Uterus (tissue), 4 donors: Measurements from ENCODE around the gene SPSB3. TPM values are rescaled to one million over a fixed set of nuclear protein-coding genes. Genes with fewer than 3 reads are reported as not detected.

Source experiments
- DNase-seq, 2 donors: peaks; one replicate each; pipeline ENCODE4 v3.0.0-alpha.2; 2019 to 2020
- H3K27ac ChIP-seq, 2 donors: fragments of 200-600 bp; sonication (generic); 1 replicate in 1 of 2; 2 replicates in 1 of 2; pipeline ENCODE4 v1.5.1; 2016 to 2018
- H3K27me3 ChIP-seq, 2 donors: fragments of 200-600 bp; sonication (generic); one replicate each; pipeline ENCODE4 v1.5.1; 2018 to 2019; ENCODE audit warnings: control low read depth in 1 of 2
- H3K36me3 ChIP-seq, 2 donors: fragments of 200-600 bp; sonication (generic); one replicate each; pipeline ENCODE4 v1.5.1; 2019; ENCODE audit warnings: control low read depth in 1 of 2
- H3K4me1 ChIP-seq, 2 donors: fragments of 200-600 bp; sonication (generic); one replicate each; pipeline ENCODE4 v1.5.1; 2018 to 2019; ENCODE audit warnings: control low read depth in 1 of 2
- H3K4me3 ChIP-seq, 2 donors: fragments of 200-600 bp; sonication (generic); 1 replicate in 1 of 2; 2 replicates in 1 of 2; pipeline ENCODE4 v1.5.1; 2018 to 2019; ENCODE audit warnings: mild to moderate bottlenecking in 1 of 2
- H3K9me3 ChIP-seq, 2 donors: fragments of 200-600 bp; sonication (generic); one replicate each; pipeline ENCODE4 v1.5.1; 2019; ENCODE audit warnings: control low read depth in 1 of 2
- POLR2A ChIP-seq, 2 donors: fragments of 450-650 bp; IDR thresholded peaks; one replicate each; pipeline ENCODE4 v1.6.1; 2016; ENCODE audit warnings: antibody characterized with exemption in 2 of 2, mild to moderate bottlenecking in 1 of 2, moderate library complexity in 1 of 2
- intact Hi-C: fragments of 100-400 bp; cut with DNase I; formaldehyde crosslinking; loops from one replicate; pipeline ENCODE4 v1.15.1; 2023; ENCODE audit warnings: low total_unique reads
- total RNA-seq, 4 donors: library from RNA; depleted of rRNA in 3 of 4; stranded (reverse); fragments of >200 nt in 3 of 4; gene quantifications; one replicate each; pipeline versions ENCODE4 v1.1.0 to v1.2.4, GENCODE V29; 2014 to 2023
- TF ChIP-seq, protein P1 (sequence below), 4 experiments: fragments of 200-600 bp in 2 of 4; fragments of 450-650 bp in 2 of 4; sonication (generic) in 2 of 4; IDR thresholded peaks; one replicate each; pipeline ENCODE4 v1.5.1; 2016 to 2019; ENCODE audit warnings: antibody characterized with exemption in 4 of 4, mild to moderate bottlenecking in 2 of 4, moderate library complexity in 1 of 4
- donor health status: DM: yes; HTN: yes; CAD: no.

Gene SPSB3
- total RNA-seq, 4 donors from 2014 or later, result 24.8 to 67.4 (median 55.8) TPM

DNA sequence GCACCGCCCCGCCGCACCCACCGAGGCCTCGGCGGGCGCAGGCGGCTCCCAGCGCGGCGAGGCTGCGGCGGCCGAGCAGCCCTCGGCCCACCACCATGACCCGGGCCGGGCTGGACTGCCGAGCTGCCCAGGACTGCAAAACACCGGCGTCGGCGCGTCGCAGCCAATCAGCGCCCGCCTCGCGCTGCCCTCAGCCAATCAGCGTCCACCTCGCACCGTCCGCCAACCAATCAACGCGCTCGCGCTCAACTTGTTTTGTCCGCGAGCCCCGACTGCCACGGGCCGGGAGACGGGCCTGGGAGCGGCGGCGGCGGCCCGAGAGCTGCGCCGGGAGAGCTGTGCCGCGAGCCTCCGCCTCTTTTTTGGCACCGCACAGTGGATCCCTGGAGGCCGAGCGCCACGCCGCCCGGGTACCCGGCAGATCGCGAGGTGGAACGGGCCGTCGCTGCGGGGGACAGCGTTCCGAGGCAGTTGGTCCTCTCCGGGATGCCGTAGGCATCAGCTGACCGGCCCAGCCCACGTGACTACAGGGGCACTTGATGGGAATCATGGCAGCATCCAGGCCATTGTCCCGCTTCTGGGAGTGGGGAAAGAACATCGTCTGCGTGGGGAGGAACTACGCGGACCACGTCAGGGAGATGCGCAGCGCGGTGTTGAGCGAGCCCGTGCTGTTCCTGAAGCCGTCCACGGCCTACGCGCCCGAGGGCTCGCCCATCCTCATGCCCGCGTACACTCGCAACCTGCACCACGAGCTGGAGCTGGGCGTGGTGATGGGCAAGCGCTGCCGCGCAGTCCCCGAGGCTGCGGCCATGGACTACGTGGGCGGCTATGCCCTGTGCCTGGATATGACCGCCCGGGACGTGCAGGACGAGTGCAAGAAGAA is 44.6 kb upstream of the SPSB3 start, which contains the start of the genes FAHD1 and HAGH:
TSS of gene FAHD1 (plus strand) at position 516 of the 883 bp plus-strand sequence. CDS start at position 549, 33 bp downstream.
TSS of gene HAGH (minus strand) at position 135 of the 883 bp plus-strand sequence. CDS start at position 97, 38 bp downstream.
- Histone ChIP-seq H3K4me1 (peaks cover 0 to 12% of the 10 kb centered on the region in 2 donors), H3K4me3 (peak within 1 kb of the TSS; percentile 95 to 96), H3K9me3 (no peaks in the 10 kb centered on the region), H3K27me3 (no peaks in the 10 kb centered on the region), H3K36me3 (no peaks in the 10 kb centered on the region), H3K27ac (peak within 1 kb of the TSS; percentile 75 to 81)
- TF ChIP-seq, protein P1, sequence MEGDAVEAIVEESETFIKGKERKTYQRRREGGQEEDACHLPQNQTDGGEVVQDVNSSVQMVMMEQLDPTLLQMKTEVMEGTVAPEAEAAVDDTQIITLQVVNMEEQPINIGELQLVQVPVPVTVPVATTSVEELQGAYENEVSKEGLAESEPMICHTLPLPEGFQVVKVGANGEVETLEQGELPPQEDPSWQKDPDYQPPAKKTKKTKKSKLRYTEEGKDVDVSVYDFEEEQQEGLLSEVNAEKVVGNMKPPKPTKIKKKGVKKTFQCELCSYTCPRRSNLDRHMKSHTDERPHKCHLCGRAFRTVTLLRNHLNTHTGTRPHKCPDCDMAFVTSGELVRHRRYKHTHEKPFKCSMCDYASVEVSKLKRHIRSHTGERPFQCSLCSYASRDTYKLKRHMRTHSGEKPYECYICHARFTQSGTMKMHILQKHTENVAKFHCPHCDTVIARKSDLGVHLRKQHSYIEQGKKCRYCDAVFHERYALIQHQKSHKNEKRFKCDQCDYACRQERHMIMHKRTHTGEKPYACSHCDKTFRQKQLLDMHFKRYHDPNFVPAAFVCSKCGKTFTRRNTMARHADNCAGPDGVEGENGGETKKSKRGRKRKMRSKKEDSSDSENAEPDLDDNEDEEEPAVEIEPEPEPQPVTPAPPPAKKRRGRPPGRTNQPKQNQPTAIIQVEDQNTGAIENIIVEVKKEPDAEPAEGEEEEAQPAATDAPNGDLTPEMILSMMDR (IDR thresholded peaks at IDR 0.05), result peak in 1 of 4 experiments; percentile 28
- TF ChIP-seq POLR2A (IDR thresholded peaks at IDR 0.05), result peak; percentile 25 to 52
- peak; percentile 89 to 93 for DNase-seq
- intact Hi-C loops, result no loop called here

DNA sequence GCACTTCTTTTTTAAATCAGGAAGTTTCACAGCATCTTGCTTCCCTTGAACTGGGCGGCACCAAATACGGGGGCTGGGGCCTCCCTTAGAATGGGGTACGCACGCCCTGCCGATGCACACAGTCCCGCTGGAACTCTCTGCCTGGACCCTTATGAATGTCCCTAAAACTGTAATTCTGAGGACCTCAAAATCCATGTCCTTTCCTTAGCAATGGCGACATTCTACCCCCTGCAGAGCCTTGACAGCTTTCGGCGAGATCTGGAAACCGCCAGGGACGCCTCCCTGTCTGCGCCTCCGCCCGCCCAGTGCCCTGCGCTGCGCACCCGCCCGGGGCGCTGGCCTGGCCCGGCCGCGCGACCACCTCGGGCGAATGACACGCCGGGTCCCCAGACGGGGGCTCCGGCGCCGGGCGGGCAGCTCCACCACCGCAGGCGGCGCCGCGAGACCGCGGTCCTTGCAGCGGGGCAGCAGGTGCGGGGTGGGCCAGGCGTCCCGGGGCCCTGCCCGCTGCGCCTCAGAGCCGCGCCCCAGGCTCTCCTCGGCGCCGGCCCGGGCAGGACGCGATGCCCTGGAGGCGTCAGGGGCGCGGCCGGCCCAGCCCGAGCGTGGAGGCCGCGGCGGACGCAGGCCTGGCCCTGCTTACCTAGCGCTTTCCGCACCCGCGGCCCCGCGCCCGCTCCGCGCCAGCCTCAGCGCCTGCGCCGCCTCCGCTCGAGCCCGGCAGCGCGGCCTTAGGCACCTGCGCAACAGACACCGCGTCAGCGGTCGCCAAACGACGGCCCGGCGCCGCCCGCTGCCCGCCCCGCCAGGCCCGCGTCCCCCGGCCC is 43.7 kb upstream of the SPSB3 start:
- no peaks in the 10 kb centered on the region for H3K36me3 ChIP-seq
- no peaks in the 10 kb centered on the region for H3K27me3 ChIP-seq
- peak overlapping the region; percentile 49 to 75 for H3K27ac ChIP-seq
- intact Hi-C loops, result no loop called here
- H3K4me3 ChIP-seq, result peak overlapping the region; percentile 95 to 96
- DNase-seq, result no peak
- H3K4me1 ChIP-seq, result peaks cover 0 to 12% of the 10 kb centered on the region in 2 donors
- H3K9me3 ChIP-seq, result no peaks in the 10 kb centered on the region
- no peak for TF ChIP-seq POLR2A (IDR thresholded peaks at IDR 0.05)
- TF ChIP-seq, protein P1 (IDR thresholded peaks at IDR 0.05), result peak in 1 of 4 experiments; percentile 7

DNA sequence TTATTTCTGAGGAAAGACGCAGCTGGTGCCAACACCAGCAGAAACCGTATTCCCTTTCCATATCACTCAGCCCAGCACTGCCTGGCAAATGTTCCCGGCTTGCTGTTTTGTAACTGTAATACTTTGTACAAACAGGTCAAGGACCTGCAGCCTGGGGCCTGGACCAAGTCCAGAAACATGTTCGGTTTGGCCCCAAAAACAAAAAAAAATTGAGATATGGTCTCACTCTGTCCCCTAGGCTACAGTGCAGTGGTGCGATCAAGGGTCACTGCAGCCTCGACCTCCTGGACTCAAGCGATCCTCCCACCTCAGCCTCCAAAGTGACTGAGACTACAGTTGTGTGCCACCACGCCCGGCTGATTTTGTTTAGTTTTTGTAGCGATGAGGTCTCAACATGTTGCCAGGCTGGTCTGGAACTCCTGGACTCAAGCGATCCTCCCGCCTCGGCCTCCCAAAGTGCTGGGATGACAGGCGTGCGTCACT is 43.1 kb upstream of the SPSB3 start:
- no peak overlapping the region for H3K27ac ChIP-seq
- H3K27me3 ChIP-seq, result no peaks in the 10 kb centered on the region
- no peak for DNase-seq
- TF ChIP-seq POLR2A (IDR thresholded peaks at IDR 0.05), result no peak
- TF ChIP-seq, protein P1 (IDR thresholded peaks at IDR 0.05), result no peak
- intact Hi-C loops, result no loop called here
- no peaks in the 10 kb centered on the region for H3K36me3 ChIP-seq
- peaks cover 0 to 12% of the 10 kb centered on the region in 2 donors for H3K4me1 ChIP-seq
- peak overlapping the region; percentile 95 to 96 for H3K4me3 ChIP-seq
- no peaks in the 10 kb centered on the region for H3K9me3 ChIP-seq

DNA sequence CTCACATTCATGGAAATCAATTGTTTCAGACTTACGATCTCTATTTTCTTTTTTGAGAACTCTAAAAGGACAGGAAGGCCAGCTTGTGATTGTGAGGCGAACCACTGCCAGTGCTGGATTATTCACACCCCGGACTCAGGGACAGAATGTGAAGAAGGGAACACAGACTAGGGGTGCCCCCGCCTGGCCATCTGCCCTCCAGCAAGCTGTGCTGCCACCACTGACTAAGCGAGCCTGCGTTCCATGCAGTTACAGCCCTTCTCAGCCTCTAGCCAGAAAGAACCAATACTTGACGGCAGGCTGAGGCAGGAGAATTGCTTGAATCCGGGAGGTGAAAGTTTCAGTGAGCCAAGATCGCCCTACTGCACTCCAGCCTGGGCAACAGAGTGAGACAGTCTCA is 41.5 kb upstream of the SPSB3 start:
- Histone ChIP-seq H3K4me1 (peaks cover 0 to 12% of the 10 kb centered on the region in 2 donors), H3K36me3 (no peaks in the 10 kb centered on the region), H3K27me3 (no peaks in the 10 kb centered on the region), H3K4me3 (no peak overlapping the region), H3K9me3 (no peaks in the 10 kb centered on the region), H3K27ac (no peak overlapping the region)
- TF ChIP-seq POLR2A (IDR thresholded peaks at IDR 0.05), result no peak
- TF ChIP-seq, protein P1 (IDR thresholded peaks at IDR 0.05), result no peak
- intact Hi-C loops, result no loop called here
- no peak for DNase-seq
